GM21528 (cell line): Measurements from ENCODE around the gene PCDHGB3.
"Not testable (repeated sequence)": the region's sequence is repeated elsewhere in the genome, so short reads cannot be mapped to it uniquely, and the experiment has no call there.

Experiments
- ATAC-seq: cut with Tn5 transposase; IDR thresholded peaks from one replicate; pipeline ENCODE4 v1.9.1; 2021; ENCODE audit warnings: mild to moderate bottlenecking, moderate library complexity; ENCODE audit not compliant: unreplicated experiment, low FRiP score

The PCDHGB3 gene

GRCh38 chr5:141356133-141356532, 13.9 kb upstream of the PCDHGB3 start:
- ATAC-seq: no peak

DNA sequence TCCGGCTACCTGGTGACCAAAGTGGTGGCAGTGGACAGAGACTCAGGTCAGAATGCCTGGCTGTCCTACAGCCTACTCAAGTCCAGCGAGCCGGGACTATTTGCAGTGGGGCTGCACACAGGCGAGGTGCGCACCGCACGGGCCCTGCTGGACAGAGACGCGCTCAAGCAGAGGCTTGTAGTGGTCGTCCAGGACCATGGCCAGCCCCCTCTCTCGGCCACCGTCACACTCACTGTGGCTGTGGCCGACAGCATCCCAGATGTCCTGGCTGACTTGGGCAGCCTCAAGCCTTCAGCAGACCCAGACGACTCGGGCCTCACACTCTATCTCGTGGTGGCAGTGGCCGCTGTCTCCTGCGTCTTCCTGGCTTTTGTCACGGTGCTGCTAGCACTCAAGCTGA, 13.1 kb upstream of the PCDHGB3 start:
- ATAC-seq: no peak

- no peak for ATAC-seq
Observed at GRCh38 chr5:141359790-141360426, 10.1 kb upstream of the PCDHGB3 start, which contains the start of gene PCDHGB2. PCDHGB2 (plus strand) TSS chr5:141359994; CDS start chr5:141360136, 142 bp downstream.

DNA sequence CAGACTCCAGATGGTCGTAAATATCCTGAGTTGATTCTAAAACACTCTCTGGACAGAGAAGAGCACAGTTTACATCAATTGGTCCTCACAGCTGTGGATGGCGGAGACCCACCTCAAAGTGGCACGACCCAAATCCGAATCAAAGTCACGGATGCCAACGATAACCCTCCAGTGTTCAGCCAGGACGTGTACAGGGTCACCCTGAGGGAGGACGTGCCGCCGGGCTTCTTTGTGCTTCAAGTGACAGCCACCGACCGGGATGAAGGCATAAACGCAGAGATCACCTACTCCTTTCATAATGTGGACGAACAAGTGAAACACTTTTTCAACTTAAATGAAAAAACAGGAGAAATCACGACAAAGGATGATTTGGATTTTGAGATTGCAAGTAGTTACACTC, 9.4 kb upstream of the PCDHGB3 start:
- ATAC-seq: no peak

- ATAC-seq: no peak
Observed at GRCh38 chr5:141362719-141363118, 7.3 kb upstream of the PCDHGB3 start.

- no peak for ATAC-seq
Observed at GRCh38 chr5:141363952-141364660, 5.9 kb upstream of the PCDHGB3 start, which contains the start of gene PCDHGA5. PCDHGA5 (plus strand) TSS chr5:141364162; CDS start chr5:141364331, 169 bp downstream.

DNA sequence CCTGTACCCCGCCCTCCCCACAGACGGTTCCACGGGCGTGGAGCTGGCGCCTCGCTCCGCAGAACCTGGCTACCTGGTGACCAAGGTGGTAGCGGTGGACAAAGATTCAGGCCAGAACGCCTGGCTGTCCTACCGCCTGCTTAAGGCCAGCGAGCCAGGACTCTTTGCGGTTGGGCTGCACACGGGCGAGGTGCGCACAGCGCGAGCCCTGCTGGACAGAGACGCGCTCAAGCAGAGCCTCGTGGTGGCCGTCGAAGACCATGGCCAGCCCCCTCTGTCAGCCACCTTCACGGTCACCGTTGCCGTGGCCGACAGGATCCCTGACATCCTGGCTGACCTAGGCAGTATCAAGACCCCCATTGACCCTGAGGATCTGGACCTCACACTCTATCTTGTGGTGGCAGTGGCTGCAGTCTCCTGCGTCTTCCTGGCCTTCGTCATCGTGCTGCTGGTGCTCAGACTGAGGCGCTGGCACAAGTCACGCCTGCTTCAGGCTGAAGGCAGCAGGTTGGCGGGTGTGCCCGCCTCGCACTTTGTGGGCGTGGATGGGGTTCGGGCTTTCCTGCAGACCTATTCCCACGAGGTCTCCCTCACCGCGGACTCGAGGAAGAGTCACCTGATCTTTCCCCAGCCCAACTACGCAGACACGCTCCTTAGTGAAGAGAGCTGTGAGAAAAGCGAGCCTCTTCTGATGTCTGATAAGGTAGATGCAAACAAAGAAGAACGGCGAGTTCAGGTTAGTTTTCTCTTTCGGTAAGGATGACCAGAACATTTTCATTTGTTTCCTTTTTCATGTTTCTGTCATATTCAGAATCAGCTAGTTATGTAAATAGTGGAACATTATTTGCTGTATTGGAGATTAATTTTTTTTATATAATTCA, 3.8 kb upstream of the PCDHGB3 start:
- no peak for ATAC-seq

- ATAC-seq: no peak
Observed at GRCh38 chr5:141371572-141372475, 1.8 kb downstream of the PCDHGB3 start.

DNA sequence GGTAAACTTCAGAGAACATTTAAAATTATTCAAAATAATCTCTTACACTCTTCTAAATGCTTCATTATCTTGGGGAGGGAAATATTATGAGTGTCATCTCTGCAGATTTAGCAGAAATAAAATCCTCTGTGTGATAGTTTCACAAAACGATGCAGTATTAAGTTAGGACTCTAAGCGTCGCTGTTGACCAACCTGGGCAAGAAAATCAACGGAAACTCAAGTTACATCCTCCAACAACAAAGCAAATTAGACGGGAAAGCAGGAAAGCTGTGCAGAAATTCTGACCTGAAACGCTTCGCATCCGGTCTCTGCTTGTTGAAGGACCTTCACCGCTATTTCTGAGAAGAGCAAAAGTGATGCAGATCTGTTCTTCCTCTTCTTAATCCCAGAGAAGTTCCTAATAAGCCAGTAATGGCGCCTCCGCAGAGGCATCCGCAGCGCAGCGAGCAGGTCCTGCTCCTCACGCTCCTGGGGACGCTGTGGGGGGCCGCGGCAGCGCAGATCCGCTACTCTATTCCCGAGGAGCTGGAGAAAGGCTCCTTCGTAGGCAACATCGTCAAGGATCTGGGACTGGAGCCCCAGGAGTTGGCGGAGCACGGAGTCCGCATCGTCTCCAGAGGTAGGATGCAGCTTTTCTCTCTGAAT, 3.8 kb downstream of the PCDHGB3 start, which contains the start of gene PCDHGA6:
TSS of gene PCDHGA6 (plus strand) at position 219 of the 645 bp plus-strand sequence. CDS start at position 412, 193 bp downstream.
- no peak for ATAC-seq

- ATAC-seq: no peak
Observed at GRCh38 chr5:141374627-141375026, 4.6 kb downstream of the PCDHGB3 start.

- ATAC-seq: not testable (repeated sequence)
Observed at GRCh38 chr5:141375444-141376155, 5.6 kb downstream of the PCDHGB3 start.

- no peak for ATAC-seq
Observed at GRCh38 chr5:141382469-141383294, 12.6 kb downstream of the PCDHGB3 start, which contains the start of gene PCDHGA7. PCDHGA7 (plus strand) TSS chr5:141382742; CDS start chr5:141382900, 158 bp downstream.

GRCh38 chr5:141383345-141383744, 13.3 kb downstream of the PCDHGB3 start:
- no peak for ATAC-seq

- no peak for ATAC-seq
Observed at GRCh38 chr5:141384471-141385267, 14.6 kb downstream of the PCDHGB3 start.

- ATAC-seq: not testable (repeated sequence)
Observed at GRCh38 chr5:141387557-141388311, 17.7 kb downstream of the PCDHGB3 start, which contains the start of gene PCDHGB4. PCDHGB4 (plus strand) TSS chr5:141387698; CDS start chr5:141387885, 187 bp downstream.

DNA sequence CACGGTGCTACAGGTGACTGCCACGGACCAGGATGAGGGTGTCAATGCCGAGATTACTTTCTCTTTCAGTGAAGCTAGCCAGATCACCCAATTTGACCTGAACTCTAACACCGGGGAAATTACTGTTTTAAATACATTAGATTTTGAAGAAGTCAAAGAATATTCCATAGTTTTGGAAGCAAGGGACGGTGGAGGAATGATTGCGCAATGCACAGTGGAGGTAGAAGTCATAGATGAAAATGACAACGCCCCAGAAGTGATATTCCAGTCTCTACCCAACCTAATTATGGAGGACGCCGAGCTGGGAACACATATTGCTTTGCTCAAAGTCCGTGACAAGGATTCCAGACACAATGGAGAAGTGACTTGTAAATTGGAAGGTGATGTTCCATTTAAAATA, 18.6 kb downstream of the PCDHGB3 start:
- no peak for ATAC-seq
